ENCODE results near the gene TMEM120B. TPM values are rescaled to one million over a fixed set of nuclear protein-coding genes. Genes with fewer than 3 reads are reported as not detected.

The TMEM120B gene
- total RNA-seq, 4 donors from 2014 or later = 5.9 to 11.2 (median 6.4) TPM

GRCh38 chr12:121806546-121807423 is 94.2 kb downstream of the TMEM120B start:
- ATAC-seq = no peak
- Histone ChIP-seq H3K27me3 (no peaks in the 10 kb centered on the region), H3K4me1 (peaks cover 35 to 42% of the 10 kb centered on the region in 2 donors), H3K9me3 (no peaks in the 10 kb centered on the region), H3K36me3 (peaks cover 0 to 32% of the 10 kb centered on the region in 2 donors), H3K4me3 (peak overlapping the region; percentile 70 to 86 (median 78)), H3K27ac (peak overlapping the region; percentile 97 to 100 (median 99))
- in situ Hi-C loops (cut with MboI; ENCODE audit: low sequenced_read_pairs in 4 of 4) (no loop called here), intact Hi-C loops (cut with DNase I; ENCODE audit: low total_unique reads) (no loop called here)
- no peak for TF ChIP-seq POLR2A (IDR thresholded peaks at IDR 0.05)
- TF ChIP-seq CTCF (IDR thresholded peaks at IDR 0.05 in 4 of 5, conservative IDR thresholded peaks at IDR 0.05 in 1 of 5) = no peak
- DNase-seq = no peak

GRCh38 chr12:121807642-121808347 is 95.2 kb downstream of the TMEM120B start:
- Histone ChIP-seq H3K27me3 (no peaks in the 10 kb centered on the region), H3K4me3 (no peak overlapping the region), H3K4me1 (peaks cover 39 to 50% of the 10 kb centered on the region in 2 donors), H3K36me3 (peaks cover 0 to 32% of the 10 kb centered on the region in 2 donors), H3K27ac (peak overlapping the region in 3 of 4 donors; percentile 35 to 99 (median 97)), H3K9me3 (no peaks in the 10 kb centered on the region)
- no peak for ATAC-seq
- TF ChIP-seq CTCF (IDR thresholded peaks at IDR 0.05 in 4 of 5, conservative IDR thresholded peaks at IDR 0.05 in 1 of 5) (no peak), POLR2A (IDR thresholded peaks at IDR 0.05) (no peak)
- in situ Hi-C loops (cut with MboI; ENCODE audit: low sequenced_read_pairs in 4 of 4) (no loop called here), intact Hi-C loops (cut with DNase I; ENCODE audit: low total_unique reads) (no loop called here)
- DNase-seq = peak in 1 of 2 donors; percentile 8

GRCh38 chr12:121808623-121809022 is 96.1 kb downstream of the TMEM120B start:
- H3K9me3 ChIP-seq = no peaks in the 10 kb centered on the region
- H3K27ac ChIP-seq = no peak overlapping the region
- H3K27me3 ChIP-seq = no peaks in the 10 kb centered on the region
- DNase-seq (peak in 1 of 2 donors; percentile 8), ATAC-seq (no peak)
- H3K4me1 ChIP-seq = peaks cover 46 to 58% of the 10 kb centered on the region in 2 donors
- intact Hi-C loops (cut with DNase I; ENCODE audit: low total_unique reads) = no loop called here
- in situ Hi-C loops (cut with MboI; ENCODE audit: low sequenced_read_pairs in 4 of 4) = no loop called here
- H3K36me3 ChIP-seq = peaks cover 0 to 35% of the 10 kb centered on the region in 2 donors
- no peak for TF ChIP-seq CTCF (IDR thresholded peaks at IDR 0.05 in 4 of 5, conservative IDR thresholded peaks at IDR 0.05 in 1 of 5)
- no peak for TF ChIP-seq POLR2A (IDR thresholded peaks at IDR 0.05)
- no peak overlapping the region for H3K4me3 ChIP-seq

GRCh38 chr12:121809712-121810116 is 97.2 kb downstream of the TMEM120B start:
- intact Hi-C loops (cut with DNase I; ENCODE audit: low total_unique reads) = no loop called here
- peak in 1 of 2 donors; percentile 15 for DNase-seq
- peaks cover 0 to 39% of the 10 kb centered on the region in 2 donors for H3K36me3 ChIP-seq

More at GRCh38 chr12:121809712-121810116, 97.2 kb downstream of the TMEM120B start:
- peaks cover 45 to 60% of the 10 kb centered on the region in 2 donors for H3K4me1 ChIP-seq
- TF ChIP-seq CTCF (IDR thresholded peaks at IDR 0.05 in 4 of 5, conservative IDR thresholded peaks at IDR 0.05 in 1 of 5) (no peak), POLR2A (IDR thresholded peaks at IDR 0.05) (no peak)
- H3K4me3 ChIP-seq = no peak overlapping the region
- ATAC-seq = no peak
- H3K27me3 ChIP-seq = no peaks in the 10 kb centered on the region
- in situ Hi-C loops (cut with MboI; ENCODE audit: low sequenced_read_pairs in 4 of 4) = no loop called here
- H3K9me3 ChIP-seq = no peaks in the 10 kb centered on the region
- peak overlapping the region in 1 of 4 donors; percentile 80 for H3K27ac ChIP-seq

All from gastrocnemius medialis (tissue), 4 donors.